ENCODE measurements around the gene CEP162. TPM values are rescaled to one million over a fixed set of nuclear protein-coding genes. Genes with fewer than 3 reads are reported as not detected.

CEP162 gene
- total and polyA plus RNA-seq, 2 of the 8 experiments (the other 6 are each of a cell fraction or from before 2014, with no cell fraction given) = 1.3 to 10.6 TPM

- Histone ChIP-seq H3K4me1 (replicated peaks in 1 of 4; ENCODE audit: control insufficient read depth in 3 of 4, insufficient read depth in 4 of 4, low read length in 3 of 4) (no peaks in the 10 kb centered on the region), H2BK15ac (ENCODE audit: low read length) (no peak overlapping the region), H2AK5ac (ENCODE audit: low read depth, low read length) (no peak overlapping the region), H2BK20ac (ENCODE audit: low read length) (no peak overlapping the region), H2BK12ac (ENCODE audit: low read depth, low read length) (no peak overlapping the region), H3K23me2 (ENCODE audit: low read depth, low read length) (no peaks in the 10 kb centered on the region), H2BK5ac (ENCODE audit: low read depth, low read length) (no peak overlapping the region), H2BK120ac (replicated peaks; ENCODE audit: low read depth, low read length) (no peak overlapping the region), H3K36me3 (ENCODE audit: control insufficient read depth in 2 of 4, insufficient read depth in 4 of 4, low read length in 3 of 4) (no peaks in the 10 kb centered on the region), H3K4me2 (ENCODE audit: insufficient read depth in 1 of 2, low read depth in 2 of 2, low read length in 2 of 2) (no peak overlapping the region), H4K5ac (ENCODE audit: insufficient read length, low read depth, low read length) (no peak overlapping the region), H3K4me3 (ENCODE audit: extremely low read depth in 1 of 4, insufficient read depth in 2 of 4, low read depth in 3 of 4, low read length in 4 of 4) (no peak overlapping the region), H3K4ac (replicated peaks; ENCODE audit: insufficient read length, low read depth, low read length) (no peak overlapping the region), H3K27ac (ENCODE audit: low read depth, low read length) (no peak overlapping the region), H4K20me1 (replicated peaks in 1 of 2; ENCODE audit: control insufficient read depth in 1 of 2, insufficient read depth in 2 of 2, low read length in 2 of 2) (no peaks in the 10 kb centered on the region), H4K8ac (ENCODE audit: extremely low read depth, insufficient read depth, low read length) (no peak overlapping the region), H3K14ac (ENCODE audit: insufficient read length) (no peak overlapping the region), H3K9me3 (ENCODE audit: insufficient read depth in 2 of 2, low read depth in 1 of 2, low read length in 1 of 2) (no peaks in the 10 kb centered on the region), H3K27me3 (replicated peaks in 1 of 4; ENCODE audit: control insufficient read depth in 3 of 4, extremely low read depth in 1 of 4, insufficient read depth in 3 of 4, low read length in 3 of 4) (no peaks in the 10 kb centered on the region), H3K56ac (replicated peaks; ENCODE audit: insufficient read length, low read depth, low read length) (no peak overlapping the region), H2AFZ (ENCODE audit: low read length) (no peak overlapping the region), H3K9ac (replicated peaks in 1 of 4; ENCODE audit: extremely low read depth in 1 of 4, low read depth in 3 of 4, low read length in 3 of 4) (no peak overlapping the region), H3K23ac (ENCODE audit: insufficient read length) (no peak overlapping the region), H4K91ac (replicated peaks; ENCODE audit: insufficient read length, low read length) (no peak overlapping the region), H3K79me2 (ENCODE audit: control insufficient read depth in 1 of 2, insufficient read depth in 2 of 2, low read length in 2 of 2) (no peaks in the 10 kb centered on the region), H3K18ac (ENCODE audit: extremely low read depth, low read length) (no peak overlapping the region), H3K79me1 (ENCODE audit: low read depth, low read length) (no peaks in the 10 kb centered on the region)
- 94% methylated on average over 1 of the region's 1 CpG; no CpG with 5 or more reads in 1 of the 2 experiments for WGBS, 2 experiments (ENCODE audit: extremely low coverage in 1 of 2, insufficient coverage in 1 of 2, insufficient read length in 1 of 2, insufficient replicate concordance in 2 of 2, low coverage in 1 of 2, low lambda C conversion rate in 2 of 2, missing lambda C conversion rate in 1 of 2)
- FAIRE-seq (no peak), DNase-seq (ENCODE audit: low read depth in 1 of 2, low spot score in 2 of 2) (no peak)
- POLR2A ChIA-PET (ENCODE audit: partially characterized antibody) = interaction anchor here (0.5 kb wide), 1 partner anchor 735 kb away, joined by 4 read pairs; no protein-coding TSS in a partner anchor
- CTCF ChIA-PET (ENCODE audit: partially characterized antibody) = no interaction called here
- TF ChIP-seq TEAD4 (IDR thresholded peaks at IDR 0.05; ENCODE audit: low read depth, low read length) (no peak), PHF8 (conservative IDR thresholded peaks at IDR 0.05; ENCODE audit: low read depth, low read length) (no peak), EZH2 (IDR thresholded peaks at IDR 0.05; ENCODE audit: low read depth, low read length, severe bottlenecking) (no peak), BCL11A (IDR thresholded peaks at IDR 0.05; ENCODE audit: low read depth in 2 of 2, low read length in 2 of 2) (no peak), RAD21 (IDR thresholded peaks at IDR 0.05 in 1 of 2, conservative IDR thresholded peaks at IDR 0.05 in 1 of 2; ENCODE audit: low read depth in 2 of 2, low read length in 2 of 2) (no peak), RFX5 (IDR thresholded peaks at IDR 0.05; ENCODE audit: borderline replicate concordance, low read depth, low read length) (no peak), SIX5 (IDR thresholded peaks at IDR 0.05; ENCODE audit: low read depth, low read length) (no peak), SP4 (IDR thresholded peaks at IDR 0.05; ENCODE audit: low read length) (no peak), JUND (IDR thresholded peaks at IDR 0.05; ENCODE audit: low read length) (no peak), SIN3A (conservative IDR thresholded peaks at IDR 0.05 in 1 of 2, IDR thresholded peaks at IDR 0.05 in 1 of 2; ENCODE audit: low read depth in 1 of 2, low read length in 2 of 2) (no peak), ASH2L (IDR thresholded peaks at IDR 0.05; ENCODE audit: low read length) (no peak), GABPA (IDR thresholded peaks at IDR 0.05; ENCODE audit: borderline replicate concordance, insufficient read depth, low read length) (no peak), CREB1 (IDR thresholded peaks at IDR 0.05) (no peak), CTBP2 (IDR thresholded peaks at IDR 0.05; ENCODE audit: borderline replicate concordance, insufficient read depth, insufficient read length, low read length) (no peak)
Observed at GRCh38 chr6:84272298-84272697, 44.9 kb upstream of the CEP162 start.

Measured in H1 (cell line).